ENCODE measurements around the gene LIMCH1. TPM values are rescaled to one million over a fixed set of nuclear protein-coding genes. Genes with fewer than 3 reads are reported as not detected.

The LIMCH1 gene
- total RNA-seq, 1 experiment from 2014 or later: 10.4 TPM

DNA sequence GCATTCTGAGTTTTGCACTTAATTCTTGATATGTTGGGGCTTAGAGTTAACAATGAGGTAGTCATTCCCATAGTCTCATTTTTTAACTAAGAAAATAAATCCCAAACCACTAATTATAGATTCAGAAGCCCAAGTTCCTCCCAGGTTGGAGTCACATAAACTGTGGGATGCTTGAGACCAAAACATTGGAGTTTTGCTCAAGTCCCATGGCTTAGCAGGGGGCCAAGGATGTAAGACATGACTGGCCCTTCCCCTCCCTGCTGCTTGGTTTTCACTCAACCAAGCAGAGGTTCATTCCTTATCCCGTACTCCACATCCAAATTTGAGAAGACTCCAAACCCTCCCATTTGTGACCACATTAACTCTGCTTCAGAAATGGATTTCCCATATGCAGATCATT lies 101.3 kb downstream of the LIMCH1 start:
- no peak for ATAC-seq
- no peaks in the 10 kb centered on the region for H4K20me1 ChIP-seq (ENCODE audit: insufficient read depth)
- intact Hi-C loops (cut with micrococcal nuclease): no loop called here
- ChIA-PET RAD21 (ENCODE audit: low non-redundant PET in 1 of 2, low total read pairs in 2 of 2, uncharacterized antibody in 2 of 2, unreplicated experiment in 2 of 2) (no interaction called here), POLR2A (no interaction called here), CTCF (no interaction called here)
- no TSS peak for BruUV-seq (replicated peaks)
- TF ChIP-seq, protein P1, sequence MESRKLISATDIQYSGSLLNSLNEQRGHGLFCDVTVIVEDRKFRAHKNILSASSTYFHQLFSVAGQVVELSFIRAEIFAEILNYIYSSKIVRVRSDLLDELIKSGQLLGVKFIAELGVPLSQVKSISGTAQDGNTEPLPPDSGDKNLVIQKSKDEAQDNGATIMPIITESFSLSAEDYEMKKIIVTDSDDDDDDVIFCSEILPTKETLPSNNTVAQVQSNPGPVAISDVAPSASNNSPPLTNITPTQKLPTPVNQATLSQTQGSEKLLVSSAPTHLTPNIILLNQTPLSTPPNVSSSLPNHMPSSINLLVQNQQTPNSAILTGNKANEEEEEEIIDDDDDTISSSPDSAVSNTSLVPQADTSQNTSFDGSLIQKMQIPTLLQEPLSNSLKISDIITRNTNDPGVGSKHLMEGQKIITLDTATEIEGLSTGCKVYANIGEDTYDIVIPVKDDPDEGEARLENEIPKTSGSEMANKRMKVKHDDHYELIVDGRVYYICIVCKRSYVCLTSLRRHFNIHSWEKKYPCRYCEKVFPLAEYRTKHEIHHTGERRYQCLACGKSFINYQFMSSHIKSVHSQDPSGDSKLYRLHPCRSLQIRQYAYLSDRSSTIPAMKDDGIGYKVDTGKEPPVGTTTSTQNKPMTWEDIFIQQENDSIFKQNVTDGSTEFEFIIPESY (IDR thresholded peaks at IDR 0.05; ENCODE audit: extremely low read depth, insufficient replicate concordance, low read length): no peak
- TF ChIP-seq ATF3 (IDR thresholded peaks at IDR 0.05) (no peak), YY1 (IDR thresholded peaks at IDR 0.05; ENCODE audit: extremely low read depth, insufficient replicate concordance, low read depth, low read length) (no peak), POLR2AphosphoS5 (IDR thresholded peaks at IDR 0.05; ENCODE audit: low read depth, low read length) (no peak)
- H3K79me2 ChIP-seq (ENCODE audit: insufficient read depth, low read length): no peaks in the 10 kb centered on the region
- no peak overlapping the region for H2AFZ ChIP-seq (ENCODE audit: low read depth, low read length, poor library complexity, severe bottlenecking)
- H3K27ac ChIP-seq (ENCODE audit: low read depth, low read length): no peak overlapping the region
- H3K4me2 ChIP-seq (ENCODE audit: low read length): no peak overlapping the region
- no peak overlapping the region for H3K4me3 ChIP-seq (replicated peaks in 1 of 2; ENCODE audit: low read depth in 1 of 2, low read length in 2 of 2)
- H3K9me2 ChIP-seq (ENCODE audit: insufficient read depth): no peaks in the 10 kb centered on the region
- DNase-seq (ENCODE audit: low read depth, low spot score): no peak
- no peaks in the 10 kb centered on the region for H3K27me3 ChIP-seq (ENCODE audit: insufficient read depth, low read length)
- no peaks in the 10 kb centered on the region for H3K36me3 ChIP-seq (ENCODE audit: control insufficient read depth in 1 of 2, insufficient read depth in 2 of 2, low read length in 2 of 2)
- no peaks in the 10 kb centered on the region for H3K9me3 ChIP-seq (ENCODE audit: control insufficient read depth in 1 of 2, insufficient read depth in 1 of 2, low read depth in 1 of 2, low read length in 2 of 2)
- no peak overlapping the region for H3K9ac ChIP-seq (ENCODE audit: low read length)
- no peaks in the 10 kb centered on the region for H3K4me1 ChIP-seq (ENCODE audit: control insufficient read depth in 1 of 2, insufficient read depth in 2 of 2, low read length in 2 of 2)

DNA sequence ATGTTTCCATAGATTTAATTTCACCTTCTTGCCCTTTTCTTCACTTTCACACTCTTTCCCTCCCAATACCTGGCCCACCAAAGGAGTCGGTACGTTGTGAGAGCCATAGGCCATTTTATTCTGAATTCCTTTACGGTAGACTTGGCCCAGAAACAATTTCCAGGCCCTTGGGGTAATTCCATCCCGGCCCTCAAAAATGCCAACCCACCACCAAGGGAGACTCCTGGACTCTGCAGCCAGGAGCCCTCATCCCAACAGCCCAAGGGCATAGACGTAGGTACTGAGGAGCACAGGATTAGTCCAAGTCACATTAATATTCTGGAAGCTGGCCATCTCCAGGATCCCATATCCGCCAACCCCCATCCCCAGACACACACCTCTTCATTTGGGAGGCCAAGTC lies 102.9 kb downstream of the LIMCH1 start:
- ATAC-seq (no peak), DNase-seq (ENCODE audit: low read depth, low spot score) (no peak)
- POLR2A ChIA-PET: no interaction called here
- CTCF ChIA-PET: no interaction called here
- no peak for TF ChIP-seq SIN3A (IDR thresholded peaks at IDR 0.05; ENCODE audit: low read depth)
- TF ChIP-seq SP1 (IDR thresholded peaks at IDR 0.05; ENCODE audit: low read depth): no peak
- no peak for TF ChIP-seq CEBPB (IDR thresholded peaks at IDR 0.05; ENCODE audit: low read depth)
- TF ChIP-seq POLR2AphosphoS5 (IDR thresholded peaks at IDR 0.05; ENCODE audit: low read depth, low read length): no peak
- no peak for TF ChIP-seq EGR1 (IDR thresholded peaks at IDR 0.05; ENCODE audit: low read depth)
- no peak for TF ChIP-seq ATF3 (IDR thresholded peaks at IDR 0.05)
- TF ChIP-seq FOSL1 (IDR thresholded peaks at IDR 0.05; ENCODE audit: low read depth): no peak
- no peak for TF ChIP-seq RAD21 (IDR thresholded peaks at IDR 0.05; ENCODE audit: low read depth)
- TF ChIP-seq, protein P2, sequence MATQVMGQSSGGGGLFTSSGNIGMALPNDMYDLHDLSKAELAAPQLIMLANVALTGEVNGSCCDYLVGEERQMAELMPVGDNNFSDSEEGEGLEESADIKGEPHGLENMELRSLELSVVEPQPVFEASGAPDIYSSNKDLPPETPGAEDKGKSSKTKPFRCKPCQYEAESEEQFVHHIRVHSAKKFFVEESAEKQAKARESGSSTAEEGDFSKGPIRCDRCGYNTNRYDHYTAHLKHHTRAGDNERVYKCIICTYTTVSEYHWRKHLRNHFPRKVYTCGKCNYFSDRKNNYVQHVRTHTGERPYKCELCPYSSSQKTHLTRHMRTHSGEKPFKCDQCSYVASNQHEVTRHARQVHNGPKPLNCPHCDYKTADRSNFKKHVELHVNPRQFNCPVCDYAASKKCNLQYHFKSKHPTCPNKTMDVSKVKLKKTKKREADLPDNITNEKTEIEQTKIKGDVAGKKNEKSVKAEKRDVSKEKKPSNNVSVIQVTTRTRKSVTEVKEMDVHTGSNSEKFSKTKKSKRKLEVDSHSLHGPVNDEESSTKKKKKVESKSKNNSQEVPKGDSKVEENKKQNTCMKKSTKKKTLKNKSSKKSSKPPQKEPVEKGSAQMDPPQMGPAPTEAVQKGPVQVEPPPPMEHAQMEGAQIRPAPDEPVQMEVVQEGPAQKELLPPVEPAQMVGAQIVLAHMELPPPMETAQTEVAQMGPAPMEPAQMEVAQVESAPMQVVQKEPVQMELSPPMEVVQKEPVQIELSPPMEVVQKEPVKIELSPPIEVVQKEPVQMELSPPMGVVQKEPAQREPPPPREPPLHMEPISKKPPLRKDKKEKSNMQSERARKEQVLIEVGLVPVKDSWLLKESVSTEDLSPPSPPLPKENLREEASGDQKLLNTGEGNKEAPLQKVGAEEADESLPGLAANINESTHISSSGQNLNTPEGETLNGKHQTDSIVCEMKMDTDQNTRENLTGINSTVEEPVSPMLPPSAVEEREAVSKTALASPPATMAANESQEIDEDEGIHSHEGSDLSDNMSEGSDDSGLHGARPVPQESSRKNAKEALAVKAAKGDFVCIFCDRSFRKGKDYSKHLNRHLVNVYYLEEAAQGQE (IDR thresholded peaks at IDR 0.05; ENCODE audit: low read depth): no peak
- no peak for TF ChIP-seq EZH2phosphoT487 (IDR thresholded peaks at IDR 0.05; ENCODE audit: borderline replicate concordance)
- no peak for TF ChIP-seq ZFX (IDR thresholded peaks at IDR 0.05)
- no peak for TF ChIP-seq CBX3 (IDR thresholded peaks at IDR 0.05; ENCODE audit: low read depth)
- TF ChIP-seq JUND (IDR thresholded peaks at IDR 0.05): no peak
- no peak for TF ChIP-seq TCF7L2 (IDR thresholded peaks at IDR 0.05; ENCODE audit: borderline replicate concordance, extremely low read depth, insufficient read depth, insufficient read length)
- TF ChIP-seq SRF (IDR thresholded peaks at IDR 0.05; ENCODE audit: low read depth): no peak
- Histone ChIP-seq H4K20me1 (ENCODE audit: insufficient read depth) (no peaks in the 10 kb centered on the region), H3K27me3 (ENCODE audit: insufficient read depth, low read length) (no peaks in the 10 kb centered on the region), H2AFZ (ENCODE audit: low read depth, low read length, poor library complexity, severe bottlenecking) (no peak overlapping the region), H3K9ac (ENCODE audit: low read length) (no peak overlapping the region), H3K4me2 (ENCODE audit: low read length) (no peak overlapping the region), H3K4me3 (replicated peaks in 1 of 2; ENCODE audit: low read depth in 1 of 2, low read length in 2 of 2) (no peak overlapping the region), H3K9me2 (ENCODE audit: insufficient read depth) (no peaks in the 10 kb centered on the region), H3K36me3 (ENCODE audit: control insufficient read depth in 1 of 2, insufficient read depth in 2 of 2, low read length in 2 of 2) (no peaks in the 10 kb centered on the region), H3K9me3 (ENCODE audit: control insufficient read depth in 1 of 2, insufficient read depth in 1 of 2, low read depth in 1 of 2, low read length in 2 of 2) (no peaks in the 10 kb centered on the region), H3K79me2 (ENCODE audit: insufficient read depth, low read length) (no peaks in the 10 kb centered on the region), H3K4me1 (ENCODE audit: control insufficient read depth in 1 of 2, insufficient read depth in 2 of 2, low read length in 2 of 2) (no peaks in the 10 kb centered on the region), H3K27ac (ENCODE audit: low read depth, low read length) (no peak overlapping the region)
- intact Hi-C loops (cut with micrococcal nuclease): no loop called here
- BruUV-seq (replicated peaks): no TSS peak
- RAD21 ChIA-PET (ENCODE audit: low non-redundant PET in 1 of 2, low total read pairs in 2 of 2, uncharacterized antibody in 2 of 2, unreplicated experiment in 2 of 2): no interaction called here
